HepG2 (cell line): Measurements from ENCODE around the gene RPUSD4. TPM values are rescaled to one million over a fixed set of nuclear protein-coding genes. Genes with fewer than 3 reads are reported as not detected.
A peak's percentile ranks its signal among the peaks of the same experiment; 100 is the strongest.

ENCODE experiments used
- ATM ChIP-seq: fragments of 450-650 bp; IDR thresholded peaks from 2 replicates; pipeline ENCODE4 v1.7.1; 2017; ENCODE audit warnings: mild to moderate bottlenecking, borderline replicate concordance
- CSRNP1 ChIP-seq: sonication (generic); formaldehyde crosslinking; IDR thresholded peaks from 2 replicates; pipeline ENCODE4 v1.8.1; 2023; ENCODE audit warnings: mild to moderate bottlenecking, missing genetic modification reagents
- ESRRA ChIP-seq: sonication (generic); formaldehyde crosslinking; IDR thresholded peaks from 2 replicates; pipeline ENCODE4 v1.5.1; 2020; ENCODE audit warnings: mild to moderate bottlenecking, low read depth, missing genetic modification reagents
- FOXA3 ChIP-seq: IDR thresholded peaks from 2 replicates; pipeline ENCODE4 v1.6.1; 2016; ENCODE audit warnings: missing genetic modification reagents, missing compliant biosample characterization
- FOXO1 ChIP-seq: sonication (generic); formaldehyde crosslinking; IDR thresholded peaks from 2 replicates; pipeline ENCODE4 v1.4.0; 2020; ENCODE audit warnings: missing genetic modification reagents
- GPN1 ChIP-seq: sonication (generic); formaldehyde crosslinking; IDR thresholded peaks from 2 replicates; pipeline ENCODE4 v1.5.1; 2020; ENCODE audit warnings: missing genetic modification reagents, borderline replicate concordance
- HMG20B ChIP-seq: conservative IDR thresholded peaks from 2 replicates; pipeline ENCODE4 v1.6.1; 2016; ENCODE audit warnings: missing genetic modification reagents, missing compliant biosample characterization
- HMGXB4 ChIP-seq, 2 experiments: sonication (generic) in 1 of 2; formaldehyde crosslinking in 1 of 2; IDR thresholded peaks; 2 replicates each; pipeline versions ENCODE4 v1.4.0 to v1.6.1; 2018 to 2020; ENCODE audit warnings: missing genetic modification reagents in 2 of 2, borderline replicate concordance in 1 of 2, low read depth in 1 of 2, mild to moderate bottlenecking in 1 of 2, missing biosample characterization in 1 of 2
- HNF4G ChIP-seq, 2 experiments: sonication (generic) in 1 of 2; formaldehyde crosslinking in 1 of 2; IDR thresholded peaks; 2 replicates each; pipeline versions ENCODE4 v1.4.0 to v1.6.1; 2011 to 2020; ENCODE audit warnings: borderline replicate concordance in 2 of 2, low read depth in 2 of 2, mild to moderate bottlenecking in 2 of 2, low read length in 1 of 2, missing genetic modification reagents in 1 of 2, moderate library complexity in 1 of 2
- KMT2A ChIP-seq: sonication (generic); formaldehyde crosslinking; IDR thresholded peaks from 2 replicates; pipeline ENCODE4 v1.4.0; 2020; ENCODE audit warnings: missing genetic modification reagents
- MEIS1 ChIP-seq: sonication (generic); formaldehyde crosslinking; IDR thresholded peaks from 2 replicates; pipeline ENCODE4 v1.9.0; 2021; ENCODE audit warnings: mild to moderate bottlenecking, missing genetic modification reagents, moderate library complexity, borderline replicate concordance
- MIXL1 ChIP-seq: IDR thresholded peaks from 2 replicates; pipeline ENCODE4 v1.6.1; 2016
- MLX ChIP-seq: IDR thresholded peaks from 2 replicates; pipeline ENCODE4 v1.6.1; 2016
- NONO ChIP-seq, 2 experiments: fragments of 450-650 bp in 1 of 2; sonication (generic) in 1 of 2; formaldehyde crosslinking in 1 of 2; IDR thresholded peaks in 1 of 2; conservative IDR thresholded peaks in 1 of 2; 2 replicates each; pipeline versions ENCODE4 v1.6.1 to v1.8.0; 2017 to 2022; ENCODE audit warnings: mild to moderate bottlenecking in 1 of 2, missing genetic modification reagents in 1 of 2, moderate library complexity in 1 of 2
- POLR2A ChIP-seq, 2 experiments: IDR thresholded peaks; 2 replicates each; pipeline ENCODE4 v1.6.1; 2011; ENCODE audit warnings: low read depth in 2 of 2, low read length in 2 of 2, mild to moderate bottlenecking in 1 of 2, moderate library complexity in 1 of 2; ENCODE audit not compliant: insufficient read depth in 1 of 2
- POLR2AphosphoS5 ChIP-seq: IDR thresholded peaks from 2 replicates; pipeline ENCODE4 v1.6.1; 2012; ENCODE audit warnings: low read depth, low read length
- RARG ChIP-seq: sonication (generic); formaldehyde crosslinking; IDR thresholded peaks from 2 replicates; pipeline ENCODE4 v1.4.0; 2020; ENCODE audit warnings: low read depth, mild to moderate bottlenecking, missing genetic modification reagents
- SP1 ChIP-seq, 2 experiments: fragments of 450-650 bp in 1 of 2; sonication (generic) in 1 of 2; formaldehyde crosslinking in 1 of 2; IDR thresholded peaks; 2 replicates each; pipeline versions ENCODE4 v1.4.0 to v1.6.1; 2016 to 2020; ENCODE audit warnings: missing genetic modification reagents in 1 of 2
- ZBTB43 ChIP-seq: sonication (generic); formaldehyde crosslinking; conservative IDR thresholded peaks from 2 replicates; pipeline ENCODE4 v1.4.0; 2020; ENCODE audit warnings: missing genetic modification reagents
- ZMYM2 ChIP-seq: sonication (generic); formaldehyde crosslinking; IDR thresholded peaks from 2 replicates; pipeline ENCODE4 v1.8.0; 2022; ENCODE audit warnings: mild to moderate bottlenecking, missing genetic modification reagents
- ZNF34 ChIP-seq: sonication (generic); formaldehyde crosslinking; IDR thresholded peaks from 2 replicates; pipeline ENCODE4 v1.4.0; 2020; ENCODE audit warnings: mild to moderate bottlenecking, missing genetic modification reagents, borderline replicate concordance
- ZNF367 ChIP-seq: sonication (generic); formaldehyde crosslinking; IDR thresholded peaks from 2 replicates; pipeline ENCODE4 v1.4.0; 2020; ENCODE audit warnings: missing genetic modification reagents, borderline replicate concordance
- ZNF782 ChIP-seq: sonication (generic); formaldehyde crosslinking; IDR thresholded peaks from 2 replicates; pipeline ENCODE4 v1.4.0; 2020; ENCODE audit warnings: missing genetic modification reagents, mild to moderate bottlenecking, borderline replicate concordance
- polyA plus RNA-seq, 8 experiments: library from polyadenylated mRNA; depleted of rRNA in 3 of 8; stranded (reverse) in 7 of 8; unstranded in 1 of 8; fragments of >200 nt; fragmentation: Illumina TruSeq in 4 of 8; extraction: Trizol in 4 of 8; gene quantifications; 2 replicates each; pipeline versions ENCODE4 v1.2.1 to v1.2.3, GENCODE V29; 2011 to 2016; ENCODE audit warnings: low read depth in 4 of 8, missing spikeins in 1 of 8, mixed read lengths in 1 of 8; ENCODE audit not compliant: insufficient read depth in 1 of 8
- total RNA-seq, 5 experiments: library from RNA; depleted of rRNA; stranded (reverse); fragments of >200 nt; fragmentation: Illumina TruSeq; extraction: Trizol; gene quantifications; 2 replicates each; pipeline ENCODE4 v1.2.3, GENCODE V29; 2016; ENCODE audit warnings: low read depth in 1 of 5

The RPUSD4 gene
- total and polyA plus RNA-seq, 2 of the 13 experiments (the other 11 are each of a cell fraction or from before 2014, with no cell fraction given): 45.0 to 52.9 TPM

GRCh38 chr11:126189109-126189929 lies 22.1 kb downstream of the RPUSD4 start (continued):
- peak; percentile 56; the same call in 1 of the 2 replicates for TF ChIP-seq ZMYM2 (CRISPR knock-in tag)
- peak; percentile 72 for TF ChIP-seq FOXA3 (CRISPR knock-in tag)
- peak; percentile 73; the same call in 1 of the 2 replicates for TF ChIP-seq ZNF782 (CRISPR knock-in tag)
- peak; percentile 82 for TF ChIP-seq ZBTB43 (CRISPR knock-in tag)
- TF ChIP-seq MEIS1 (CRISPR knock-in tag): peak; percentile 97; the same call in 1 of the 2 replicates
- no peak for TF ChIP-seq GPN1 (CRISPR knock-in tag)
- peak; percentile 83; the same call in 1 of the 2 replicates for TF ChIP-seq ZNF34 (CRISPR knock-in tag)
- TF ChIP-seq RARG: no peak
- peak; percentile 46 for TF ChIP-seq KMT2A (CRISPR knock-in tag)
- TF ChIP-seq POLR2A (IDR thresholded peaks at IDR 0.05; ENCODE audit: insufficient read depth in 1 of 2, low read depth in 2 of 2, low read length in 2 of 2): peak; percentile 66 to 71; a peak in 3 of 4 replicates
- TF ChIP-seq ESRRA (CRISPR knock-in tag): peak; percentile 66; the same call in 1 of the 2 replicates
- TF ChIP-seq ZNF367: no peak
- no peak for TF ChIP-seq NONO (IDR thresholded peaks at IDR 0.05)
- TF ChIP-seq NONO (CRISPR knock-in tag; conservative IDR thresholded peaks at IDR 0.05): peak; percentile 53; the same call in 1 of the 2 replicates
- TF ChIP-seq MLX (CRISPR knock-in tag): peak; percentile 77; the same call in 1 of the 2 replicates
- no peak for TF ChIP-seq CSRNP1 (CRISPR knock-in tag)
- 0 out of 2 replicates have a peak, but pooled peaks have one; percentile 25 for TF ChIP-seq HMG20B (CRISPR knock-in tag)
- peak; percentile 61 for TF ChIP-seq MIXL1
- TF ChIP-seq SP1 (IDR thresholded peaks at IDR 0.05): no peak
- TF ChIP-seq SP1 (CRISPR knock-in tag; IDR thresholded peaks at IDR 0.05): 0 out of 2 replicates have a peak, but pooled peaks have one; percentile 21
- TF ChIP-seq FOXO1: peak; percentile 74
- no peak for TF ChIP-seq ATM
- peak in 1 of 2 experiments; percentile 58; a peak in 1 of 4 replicates for TF ChIP-seq HMGXB4 (CRISPR knock-in tag; IDR thresholded peaks at IDR 0.05; ENCODE audit: borderline replicate concordance in 1 of 2, low read depth in 1 of 2)
- TF ChIP-seq POLR2AphosphoS5: peak; percentile 72
- TF ChIP-seq HNF4G (IDR thresholded peaks at IDR 0.05; ENCODE audit: borderline replicate concordance, low read depth, low read length): peak; percentile 81; the same call in 1 of the 2 replicates
- peak; percentile 81; the same call in 1 of the 2 replicates for TF ChIP-seq HNF4G (CRISPR knock-in tag; IDR thresholded peaks at IDR 0.05; ENCODE audit: borderline replicate concordance, low read depth)
